ENCODE measurements around the gene NCAPG2. TPM values are rescaled to one million over a fixed set of nuclear protein-coding genes. Genes with fewer than 3 reads are reported as not detected.

The NCAPG2 gene
- total RNA-seq, 2 experiments from 2014 or later = 104 to 108 TPM

GRCh38 chr7:158620418-158620817 is 84.2 kb downstream of the NCAPG2 start:
- Mint-ChIP-seq H3K36me3 (peaks cover 27% of the 10 kb centered on the region), H3K4me3 (no peak overlapping the region), H3K27me3 (no peaks in the 10 kb centered on the region), H3K9me3 (no peaks in the 10 kb centered on the region), H3K27ac (no peak overlapping the region), H3K4me1 (no peaks in the 10 kb centered on the region)
- no peak for DNase-seq

GRCh38 chr7:158618745-158619140 is 85.9 kb downstream of the NCAPG2 start:
- no peaks in the 10 kb centered on the region for H3K4me1 Mint-ChIP-seq
- H3K27me3 Mint-ChIP-seq = no peaks in the 10 kb centered on the region
- H3K4me3 Mint-ChIP-seq = no peak overlapping the region
- DNase-seq = no peak
- no peak overlapping the region for H3K27ac Mint-ChIP-seq
- no peaks in the 10 kb centered on the region for H3K9me3 Mint-ChIP-seq
- peaks cover 27% of the 10 kb centered on the region for H3K36me3 Mint-ChIP-seq

DNA sequence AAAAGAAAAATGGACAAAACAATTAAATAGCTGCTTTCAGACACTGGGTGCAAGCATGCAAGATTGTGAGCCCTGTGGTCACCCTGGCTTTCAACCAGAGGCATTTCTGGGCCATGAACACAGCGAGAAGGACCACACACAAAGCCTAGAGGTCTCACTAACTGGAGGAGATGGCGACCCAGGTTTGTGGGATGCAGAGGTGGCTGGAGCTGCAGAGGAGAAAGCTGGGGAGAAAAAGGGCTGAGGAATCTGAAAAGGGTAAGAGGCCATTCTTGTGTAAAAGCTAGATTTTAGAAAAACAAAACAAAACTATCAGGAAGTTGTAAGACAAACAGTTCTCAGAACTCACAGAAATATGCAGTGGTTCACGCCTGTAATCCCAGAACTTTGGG is 86.9 kb downstream of the NCAPG2 start:
- Mint-ChIP-seq H3K27me3 (no peaks in the 10 kb centered on the region), H3K4me1 (peaks cover 10% of the 10 kb centered on the region), H3K9me3 (no peaks in the 10 kb centered on the region), H3K27ac (no peak overlapping the region), H3K4me3 (no peak overlapping the region), H3K36me3 (peaks cover 30% of the 10 kb centered on the region)
- no peak for DNase-seq

DNA sequence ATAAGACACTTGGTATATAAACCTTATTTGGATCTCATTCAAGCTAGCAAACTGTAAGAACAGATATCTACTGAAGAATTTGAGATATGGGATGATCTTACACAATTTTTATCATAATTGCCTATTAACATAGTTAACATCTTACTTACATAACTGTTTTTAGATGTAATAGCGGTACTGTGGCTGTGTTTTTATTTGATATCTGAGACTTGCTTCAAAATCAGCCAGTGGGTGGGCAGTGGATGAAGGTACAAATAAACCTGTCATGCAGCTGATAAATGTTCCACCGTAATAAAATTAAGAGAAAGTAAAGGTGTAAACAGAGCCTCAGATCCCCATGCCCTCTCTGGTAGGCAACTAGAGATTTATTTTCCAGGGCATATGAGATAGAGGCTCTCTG is 88.6 kb downstream of the NCAPG2 start:
- no peaks in the 10 kb centered on the region for H3K27me3 Mint-ChIP-seq
- no peak overlapping the region for H3K27ac Mint-ChIP-seq
- peaks cover 21% of the 10 kb centered on the region for H3K4me1 Mint-ChIP-seq
- no peak for DNase-seq
- no peak overlapping the region for H3K4me3 Mint-ChIP-seq
- H3K36me3 Mint-ChIP-seq = peaks cover 33% of the 10 kb centered on the region
- H3K9me3 Mint-ChIP-seq = no peaks in the 10 kb centered on the region

DNA sequence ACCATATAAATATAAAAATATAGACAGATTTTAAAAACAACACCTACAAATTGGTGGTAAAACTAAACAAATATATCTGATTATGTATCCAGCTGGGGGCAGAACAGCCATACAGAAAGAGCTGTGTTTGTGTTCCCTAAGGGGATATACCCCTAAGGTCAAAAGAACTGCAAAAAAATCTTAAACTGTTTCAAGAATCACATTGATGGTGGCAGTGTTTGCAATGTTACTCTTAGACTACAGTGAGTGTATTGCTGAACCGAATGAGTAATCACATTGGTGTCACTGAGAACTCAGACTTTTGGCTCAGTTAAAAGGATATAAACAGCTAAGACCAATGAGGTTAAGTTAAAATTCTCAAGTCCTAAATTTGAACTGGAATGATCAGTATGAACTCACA is 89.9 kb downstream of the NCAPG2 start:
- H3K4me1 Mint-ChIP-seq = peaks cover 21% of the 10 kb centered on the region

DNA sequence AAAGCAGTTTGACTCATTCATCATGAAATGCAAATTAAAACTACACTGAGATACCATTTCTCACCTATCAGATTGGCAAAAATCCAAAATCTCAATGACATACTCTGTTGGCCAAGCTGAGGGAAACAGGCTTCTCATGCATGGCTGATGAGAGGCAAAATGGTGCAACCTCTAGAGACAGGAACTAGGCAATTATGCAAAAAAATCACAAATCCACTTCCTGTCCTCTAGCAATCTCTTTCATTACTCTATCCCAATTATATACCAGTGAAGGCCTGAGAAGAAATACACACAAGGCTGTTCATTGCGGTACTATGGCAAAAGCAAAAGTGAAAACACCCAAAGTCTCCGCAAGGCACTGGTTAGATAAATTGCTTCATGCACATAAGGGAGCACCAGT is 91.1 kb downstream of the NCAPG2 start:
- Mint-ChIP-seq H3K27me3 (no peaks in the 10 kb centered on the region), H3K9me3 (no peaks in the 10 kb centered on the region), H3K4me1 (peaks cover 21% of the 10 kb centered on the region), H3K36me3 (peaks cover 29% of the 10 kb centered on the region), H3K27ac (no peak overlapping the region), H3K4me3 (no peak overlapping the region)
- DNase-seq = no peak

More for the DNA sequence above, 89.9 kb downstream of the NCAPG2 start:
- no peak for DNase-seq
- Mint-ChIP-seq H3K36me3 (peaks cover 38% of the 10 kb centered on the region), H3K4me3 (no peak overlapping the region), H3K27ac (no peak overlapping the region), H3K27me3 (no peaks in the 10 kb centered on the region), H3K9me3 (no peaks in the 10 kb centered on the region)

GRCh38 chr7:158612546-158612945 is 92.1 kb downstream of the NCAPG2 start:
- H3K27ac Mint-ChIP-seq = no peak overlapping the region
- no peaks in the 10 kb centered on the region for H3K9me3 Mint-ChIP-seq
- peaks cover 25% of the 10 kb centered on the region for H3K36me3 Mint-ChIP-seq
- H3K27me3 Mint-ChIP-seq = no peaks in the 10 kb centered on the region
- no peak overlapping the region for H3K4me3 Mint-ChIP-seq
- no peak for DNase-seq
- peaks cover 21% of the 10 kb centered on the region for H3K4me1 Mint-ChIP-seq

GRCh38 chr7:158611541-158611940 is 93.1 kb downstream of the NCAPG2 start:
- Mint-ChIP-seq H3K27ac (no peak overlapping the region), H3K27me3 (no peaks in the 10 kb centered on the region), H3K4me1 (peaks cover 21% of the 10 kb centered on the region), H3K36me3 (peaks cover 24% of the 10 kb centered on the region), H3K9me3 (no peaks in the 10 kb centered on the region), H3K4me3 (no peak overlapping the region)
- no peak for DNase-seq

- H3K9me3 Mint-ChIP-seq = no peaks in the 10 kb centered on the region
- no peak overlapping the region for H3K27ac Mint-ChIP-seq
- H3K36me3 Mint-ChIP-seq = peaks cover 21% of the 10 kb centered on the region
- H3K4me1 Mint-ChIP-seq = peaks cover 21% of the 10 kb centered on the region
- H3K27me3 Mint-ChIP-seq = no peaks in the 10 kb centered on the region
- no peak overlapping the region for H3K4me3 Mint-ChIP-seq
- no peak for DNase-seq
These were observed 95.2 kb downstream of the NCAPG2 start for GRCh38 chr7:158609313-158609974.

- no peak for DNase-seq
- Mint-ChIP-seq H3K4me3 (no peak overlapping the region), H3K36me3 (peaks cover 14% of the 10 kb centered on the region), H3K4me1 (peaks cover 10% of the 10 kb centered on the region), H3K27ac (no peak overlapping the region), H3K27me3 (no peaks in the 10 kb centered on the region), H3K9me3 (no peaks in the 10 kb centered on the region)
These were observed 97.0 kb downstream of the NCAPG2 start for GRCh38 chr7:158607563-158607962.

GRCh38 chr7:158606671-158607424 is 97.8 kb downstream of the NCAPG2 start:
- Mint-ChIP-seq H3K4me1 (peaks cover 4% of the 10 kb centered on the region), H3K9me3 (no peaks in the 10 kb centered on the region), H3K27ac (no peak overlapping the region), H3K27me3 (no peaks in the 10 kb centered on the region), H3K4me3 (no peak overlapping the region), H3K36me3 (peaks cover 12% of the 10 kb centered on the region)
- DNase-seq = no peak

- no peaks in the 10 kb centered on the region for H3K4me1 Mint-ChIP-seq
- H3K27ac Mint-ChIP-seq = no peak overlapping the region
- H3K9me3 Mint-ChIP-seq = no peaks in the 10 kb centered on the region
- no peaks in the 10 kb centered on the region for H3K27me3 Mint-ChIP-seq
- H3K36me3 Mint-ChIP-seq = peaks cover 10% of the 10 kb centered on the region
- DNase-seq = no peak
- no peak overlapping the region for H3K4me3 Mint-ChIP-seq
These were observed 98.5 kb downstream of the NCAPG2 start for GRCh38 chr7:158606129-158606528.

DNA sequence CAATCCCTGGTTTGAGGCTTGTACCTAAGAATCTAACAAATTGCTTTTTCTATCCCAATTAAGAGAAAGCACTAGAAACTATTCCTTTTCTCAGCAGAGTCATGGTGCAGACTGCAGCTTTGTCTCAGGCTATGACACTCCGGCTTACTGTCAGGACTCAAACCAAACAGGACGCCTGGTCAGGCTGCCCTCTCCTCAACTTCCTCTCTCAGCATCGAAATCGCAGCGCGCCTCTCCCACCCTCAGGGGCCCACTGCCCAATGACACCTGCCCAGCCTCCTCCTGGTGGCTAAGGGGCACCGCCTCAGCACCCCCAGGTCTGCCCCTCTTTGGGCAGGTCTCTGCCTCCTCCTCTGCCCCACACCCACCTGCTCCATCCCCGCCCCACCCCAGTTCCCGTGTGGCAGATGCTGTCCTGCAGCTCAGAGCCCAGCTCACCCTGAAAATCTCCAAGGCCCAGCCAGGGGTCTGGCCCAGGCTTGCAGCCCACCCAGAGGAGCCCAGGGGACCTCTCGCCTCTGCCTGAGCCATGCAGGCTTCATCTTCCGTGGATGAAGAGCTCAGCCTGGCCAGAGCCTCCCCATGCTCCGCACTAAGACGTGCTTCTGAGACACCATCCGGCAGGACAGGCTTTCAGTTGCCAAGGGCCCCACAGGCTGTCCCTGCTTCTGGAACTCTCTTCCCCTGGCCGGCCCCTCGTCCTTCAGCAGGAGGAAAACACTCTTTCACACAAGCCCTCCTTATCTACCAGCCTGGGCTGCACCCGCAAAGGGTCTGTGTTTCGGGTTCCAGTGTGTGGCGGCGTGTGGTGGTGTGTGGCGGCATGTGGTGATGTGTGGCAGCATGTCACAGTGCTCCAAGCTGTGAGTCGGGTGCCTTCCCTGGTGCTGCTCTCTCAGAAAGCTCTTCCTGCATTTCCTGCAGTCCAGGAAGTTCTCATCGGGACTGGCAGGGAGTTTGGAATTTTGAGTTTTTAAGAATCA is 100.5 kb downstream of the NCAPG2 start:
- no peak for DNase-seq
- peaks cover 6% of the 10 kb centered on the region for H3K36me3 Mint-ChIP-seq
- H3K27ac Mint-ChIP-seq = no peak overlapping the region
- no peak overlapping the region for H3K4me3 Mint-ChIP-seq
- no peaks in the 10 kb centered on the region for H3K4me1 Mint-ChIP-seq
- no peaks in the 10 kb centered on the region for H3K9me3 Mint-ChIP-seq
- no peaks in the 10 kb centered on the region for H3K27me3 Mint-ChIP-seq

- H3K4me1 Mint-ChIP-seq = no peaks in the 10 kb centered on the region
- H3K9me3 Mint-ChIP-seq = no peaks in the 10 kb centered on the region
These were observed 101.5 kb downstream of the NCAPG2 start for GRCh38 chr7:158602905-158603772.

More at GRCh38 chr7:158602905-158603772, 101.5 kb downstream of the NCAPG2 start:
- no peak overlapping the region for H3K27ac Mint-ChIP-seq
- DNase-seq = no peak
- no peak overlapping the region for H3K4me3 Mint-ChIP-seq
- peaks cover 6% of the 10 kb centered on the region for H3K36me3 Mint-ChIP-seq
- no peaks in the 10 kb centered on the region for H3K27me3 Mint-ChIP-seq
